HPDE6-E6E7 (cell line): ENCODE results near the gene CST11.
"Not testable (repeated sequence)": the region's sequence is repeated elsewhere in the genome, so short reads cannot be mapped to it uniquely, and the experiment has no call there.

Source experiments
- DNase-seq: peaks from one replicate; pipeline ENCODE4 v3.0.0; 2011; ENCODE audit warnings: missing footprints; ENCODE audit errors: extremely low spot score

CST11 gene

GRCh38 chr20:23452776-23453175 lies at the start of gene CST11:
CST11 (minus strand) TSS chr20:23452876; CDS start chr20:23452811, 65 bp downstream.
- no peak for DNase-seq

DNA sequence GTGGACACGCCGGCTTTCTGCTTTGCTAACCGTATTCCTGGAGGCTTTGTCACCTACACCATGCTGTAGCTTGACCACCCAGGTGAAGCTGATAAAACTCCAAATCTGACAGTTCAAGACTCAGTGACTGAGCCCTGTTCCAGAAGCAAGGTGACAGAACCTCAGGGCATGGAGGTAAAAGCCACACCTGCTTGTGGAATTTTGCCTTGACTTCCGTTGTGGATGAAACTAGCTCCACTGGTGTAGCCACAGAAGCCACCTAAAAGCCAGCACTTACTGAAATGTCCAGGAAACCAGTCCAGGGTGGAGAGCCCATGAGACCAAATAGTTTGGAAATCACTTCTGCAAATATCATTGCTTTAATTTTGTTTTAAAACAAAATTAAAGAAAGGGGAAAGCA lies 49.2 kb upstream of the CST11 start:
- DNase-seq, result no peak

DNA sequence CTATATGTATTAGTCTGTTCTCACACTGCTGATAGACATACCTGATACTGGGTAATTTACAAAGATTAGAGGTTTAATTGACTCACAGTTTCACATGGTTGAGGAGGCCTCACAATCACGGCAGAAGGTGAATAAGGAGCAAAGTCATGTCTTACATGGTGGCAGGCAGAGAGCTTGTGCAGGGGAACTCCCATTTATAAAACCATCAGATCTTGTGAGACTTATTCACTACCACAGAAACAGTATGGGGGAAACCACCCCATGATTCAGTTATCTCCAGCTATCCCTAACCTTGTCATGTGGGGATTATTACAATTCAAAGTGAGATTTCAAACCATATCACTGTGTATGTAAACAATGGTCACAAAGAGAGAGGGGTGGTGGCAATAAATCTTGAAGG lies 44.9 kb upstream of the CST11 start:
- DNase-seq, result no peak

- DNase-seq, result no peak
Observed at GRCh38 chr20:23493172-23493772, 40.6 kb upstream of the CST11 start.

- no peak for DNase-seq
Observed at GRCh38 chr20:23492292-23492691, 39.6 kb upstream of the CST11 start.

- no peak for DNase-seq
Observed at GRCh38 chr20:23490817-23491216, 38.1 kb upstream of the CST11 start, which contains the start of gene CST8. CST8 (plus strand) TSS chr20:23491117; CDS start chr20:23491668, 551 bp downstream.

GRCh38 chr20:23488996-23489395 lies 36.3 kb upstream of the CST11 start:
- no peak for DNase-seq

- DNase-seq, result no peak
Observed at GRCh38 chr20:23488470-23488869, 35.8 kb upstream of the CST11 start.

DNA sequence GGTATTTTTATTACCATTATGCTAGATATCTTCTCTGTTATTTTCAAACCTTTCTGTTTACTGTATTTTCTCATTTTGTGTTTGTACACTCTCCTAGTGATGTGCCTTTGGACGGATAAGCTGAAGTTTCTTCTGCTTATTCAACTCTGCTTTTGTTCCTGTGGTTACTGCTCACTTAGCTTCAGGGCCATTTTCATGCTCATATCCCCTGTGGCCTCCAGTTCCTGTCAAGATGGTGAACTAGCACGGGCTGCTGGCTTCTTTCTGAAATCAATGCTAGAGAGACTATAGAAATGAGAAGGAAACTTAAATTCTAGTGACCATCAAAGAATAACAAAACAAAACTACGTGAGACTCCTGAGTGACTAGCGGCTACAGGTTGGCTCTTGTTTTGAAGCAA lies 31.4 kb upstream of the CST11 start:
- DNase-seq, result no peak

- no peak for DNase-seq
Observed at GRCh38 chr20:23482138-23482537, 29.5 kb upstream of the CST11 start.

DNA sequence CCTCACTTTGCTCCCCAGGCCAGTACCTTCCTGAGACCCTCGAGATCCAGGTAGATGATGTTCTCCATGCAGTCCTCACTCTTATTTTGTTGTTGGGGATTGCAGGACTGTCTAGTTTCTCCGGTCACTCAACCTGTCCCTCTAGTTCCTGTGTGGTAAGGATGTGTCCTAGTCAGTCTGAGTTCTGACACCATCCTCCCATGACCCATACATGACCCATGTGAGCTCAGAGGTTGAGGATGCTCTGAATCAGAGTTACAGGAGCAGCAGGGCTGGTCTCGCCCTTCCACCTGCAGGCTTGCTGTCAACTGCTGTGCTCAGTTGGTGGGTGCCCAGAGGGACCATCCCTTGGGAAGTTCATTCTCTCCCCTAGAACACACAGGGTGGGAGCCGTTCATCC lies 26.4 kb upstream of the CST11 start:
- DNase-seq, result no peak

DNA sequence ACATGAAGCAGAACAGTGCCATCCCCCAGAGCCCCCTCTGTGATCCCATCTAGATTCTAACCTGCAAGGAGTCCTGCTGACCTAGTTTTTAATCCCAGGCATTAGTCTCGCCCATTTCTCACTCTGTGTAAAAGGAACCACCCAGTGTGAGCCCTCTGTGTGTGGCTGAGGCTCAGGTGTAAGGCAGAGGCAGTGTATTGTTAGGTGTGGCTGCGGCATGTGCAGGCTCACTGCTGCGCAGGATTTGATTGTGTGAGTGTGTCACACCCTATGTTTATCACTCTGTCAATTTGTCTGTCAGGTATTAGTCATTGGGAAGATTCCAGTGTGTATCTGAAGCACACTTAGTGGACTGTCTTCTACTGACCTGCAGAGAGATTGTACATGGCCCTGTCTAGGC lies 24.5 kb upstream of the CST11 start:
- no peak for DNase-seq

GRCh38 chr20:23476015-23476754 lies 23.5 kb upstream of the CST11 start:
- no peak for DNase-seq

GRCh38 chr20:23475395-23475794 lies 22.7 kb upstream of the CST11 start:
- no peak for DNase-seq

DNA sequence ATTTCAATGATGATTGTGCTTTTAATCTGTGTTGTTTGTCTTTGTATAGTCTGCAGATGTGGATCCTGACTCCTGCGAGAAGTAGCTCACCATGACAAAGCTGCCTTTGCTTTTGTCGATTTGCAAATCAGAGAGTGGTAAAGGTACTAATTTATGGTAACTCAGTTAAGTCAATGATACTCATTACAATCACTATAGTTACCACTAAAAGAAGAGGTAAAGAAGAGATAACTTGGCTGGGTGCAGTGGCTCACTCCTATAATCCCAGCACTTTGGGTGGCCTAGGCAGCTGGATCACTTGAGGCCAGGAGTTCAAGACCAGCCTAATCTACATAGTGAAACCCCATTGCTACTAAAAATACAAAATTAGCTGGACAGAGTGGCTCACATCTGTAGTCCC lies 20.6 kb upstream of the CST11 start:
- not testable (repeated sequence) for DNase-seq

DNA sequence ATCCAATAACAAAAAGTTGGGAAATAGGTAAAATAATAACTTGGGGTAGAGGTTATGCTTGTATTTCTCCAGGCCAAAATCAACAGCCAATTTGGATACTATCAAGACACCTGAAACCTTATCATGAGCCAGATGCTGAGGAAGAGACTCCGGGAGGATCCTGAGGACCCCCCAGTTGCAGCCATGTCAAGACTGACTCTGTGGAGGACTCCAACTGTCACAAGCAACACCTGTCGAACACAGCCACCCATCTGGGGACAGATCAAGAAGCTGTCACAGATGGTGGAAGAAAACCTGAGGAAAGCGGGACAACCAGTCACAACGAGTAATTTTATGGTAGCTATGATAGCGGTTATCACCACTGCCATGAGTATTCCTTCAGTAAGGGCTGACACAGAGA lies 19.6 kb upstream of the CST11 start:
- DNase-seq, result not testable (repeated sequence)

DNA sequence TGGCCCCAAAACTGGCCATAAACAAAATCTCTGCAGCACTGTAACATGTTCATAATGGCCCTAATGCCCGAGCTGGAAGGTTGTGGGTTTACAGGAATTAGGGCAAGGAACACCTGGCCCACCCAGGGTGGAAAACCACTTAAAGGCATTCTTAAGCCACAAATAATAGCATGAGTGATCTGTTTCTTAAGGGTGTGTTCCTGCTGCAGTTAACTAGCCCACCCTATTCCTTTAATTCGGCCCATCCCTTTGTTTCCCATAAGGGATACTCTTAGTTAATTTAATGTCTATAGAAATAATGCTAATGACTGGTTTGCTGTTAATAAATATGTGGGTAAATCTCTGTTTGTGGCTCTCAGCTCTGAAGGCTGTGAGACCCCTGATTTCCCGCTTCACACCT lies 14.3 kb upstream of the CST11 start:
- DNase-seq, result not testable (repeated sequence)

DNA sequence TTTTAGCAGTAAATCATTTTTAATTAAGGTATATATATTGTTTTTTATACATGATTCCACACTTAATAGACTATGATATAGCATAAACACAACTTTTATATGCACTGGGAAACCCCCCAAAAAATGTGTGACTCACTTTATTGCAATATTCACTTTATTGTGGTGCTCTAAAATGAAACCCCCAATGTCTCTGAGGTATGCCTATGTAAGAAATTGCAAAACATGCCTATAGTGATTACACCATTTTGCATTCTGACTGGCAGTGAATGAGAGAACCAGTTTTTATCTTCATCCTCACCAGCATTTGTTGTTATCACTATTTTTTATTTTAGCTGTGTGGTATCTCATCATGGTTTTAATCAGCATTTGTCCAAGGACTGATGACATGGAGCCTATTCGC lies 8.5 kb upstream of the CST11 start:
- DNase-seq, result no peak

DNA sequence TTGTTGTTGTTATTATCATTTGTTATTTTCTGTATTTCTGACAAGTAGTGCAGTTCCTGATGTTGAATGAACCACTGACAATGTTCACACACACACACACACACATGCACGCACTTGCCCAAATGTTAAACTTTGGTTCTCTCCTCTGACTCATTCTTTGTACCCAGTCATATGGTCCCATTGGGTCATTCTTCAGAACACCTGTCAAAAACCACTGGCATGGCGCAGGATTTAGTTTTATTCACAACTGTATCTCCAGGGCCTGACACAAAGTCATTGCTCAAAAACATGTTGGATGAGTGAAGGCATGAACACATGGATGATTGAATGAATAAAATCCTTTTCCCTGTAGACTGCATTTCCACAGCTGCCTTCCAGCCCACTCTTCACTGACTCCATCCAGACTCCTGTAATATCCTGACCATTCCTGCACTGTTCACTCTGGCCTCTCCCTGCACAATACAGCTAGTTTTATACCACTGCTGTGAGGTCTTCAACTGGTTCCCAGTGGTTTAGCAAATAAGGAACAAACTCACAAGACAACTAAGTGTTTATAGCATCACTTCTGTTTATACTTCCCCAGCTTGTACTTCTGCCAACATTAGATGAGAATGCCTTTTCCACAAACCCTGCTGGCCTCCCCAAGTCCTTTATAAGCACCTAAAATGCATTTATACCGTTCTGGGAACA lies 6.9 kb upstream of the CST11 start:
- DNase-seq, result no peak

DNA sequence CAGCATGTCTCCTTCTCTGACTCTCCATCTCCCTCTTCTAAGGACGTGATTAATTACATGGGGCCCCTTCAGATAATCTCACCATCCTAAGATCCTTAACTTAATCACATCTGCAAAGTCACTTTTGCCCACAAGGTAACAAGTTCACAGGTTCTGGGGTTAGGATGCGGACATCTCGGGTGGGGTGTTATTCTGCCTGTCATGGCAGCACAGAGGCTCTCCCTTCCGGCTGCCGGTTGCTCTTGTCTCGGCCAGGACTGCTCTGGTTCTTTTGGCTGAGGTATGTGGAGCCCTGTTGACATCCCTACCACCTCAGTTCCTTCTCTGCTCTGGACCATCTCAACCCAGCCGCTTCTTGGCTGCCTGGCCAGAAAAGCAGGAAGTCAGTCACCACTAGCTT lies 4.2 kb upstream of the CST11 start:
- no peak for DNase-seq

- DNase-seq, result no peak
Observed at GRCh38 chr20:23456409-23456808, 3.7 kb upstream of the CST11 start.

GRCh38 chr20:23455639-23456038 lies 3.0 kb upstream of the CST11 start:
- DNase-seq, result no peak

DNA sequence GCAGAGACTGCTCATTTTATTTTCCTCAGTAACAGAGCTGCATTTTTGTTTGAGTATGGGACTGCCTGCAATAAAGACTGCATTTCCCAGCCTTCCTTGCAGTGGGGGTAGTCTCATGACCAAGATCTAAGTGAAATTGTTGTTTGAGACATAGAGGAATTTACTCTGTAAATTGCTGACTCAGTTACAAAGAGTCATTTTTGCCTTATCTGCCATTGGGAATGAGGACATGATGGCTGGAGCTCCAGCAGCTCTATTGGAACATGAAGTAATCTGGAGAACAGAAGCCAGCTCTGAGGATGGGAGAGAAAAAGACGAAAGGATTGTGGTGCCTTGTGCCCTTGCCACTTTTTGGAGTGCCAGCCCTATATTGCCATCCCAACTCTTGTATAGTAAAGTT lies 2.1 kb upstream of the CST11 start:
- no peak for DNase-seq
